ENCODE results near the gene MLLT3. TPM values are rescaled to one million over a fixed set of nuclear protein-coding genes. Genes with fewer than 3 reads are reported as not detected.

The MLLT3 gene
- total and polyA plus RNA-seq, 2 donors (not counting 3 experiments of a cell fraction or from before 2014, with no cell fraction given), result 6.1 to 10.0 TPM

- H3K4me3 ChIP-seq (replicated peaks in 1 of 3; ENCODE audit: insufficient read depth in 1 of 3, low read depth in 1 of 3, low read length in 3 of 3), result no peak overlapping the region
- no peaks in the 10 kb centered on the region for H3K27me3 ChIP-seq (ENCODE audit: control insufficient read depth in 2 of 2, insufficient read depth in 2 of 2, low read length in 2 of 2)
- ChIA-PET POLR2A (no interaction called here), CTCF (no interaction called here)
- no peaks in the 10 kb centered on the region for H3K9me3 ChIP-seq (replicated peaks; ENCODE audit: control insufficient read depth, insufficient read depth, low read length)
- no peak for DNase-seq (ENCODE audit: low read depth, low spot score)
- dilution Hi-C loops (cut with MboI; ENCODE audit: extremely low pct_ligation_motif_present, low sequenced_read_pairs), result no loop called here
- no peaks in the 10 kb centered on the region for H3K36me3 ChIP-seq (ENCODE audit: control insufficient read depth in 2 of 2, extremely low read depth in 1 of 2, insufficient read depth in 2 of 2, low read length in 2 of 2)
- no peaks in the 10 kb centered on the region for H3K79me2 ChIP-seq (ENCODE audit: control insufficient read depth, insufficient read depth, low read length)
- peaks cover 2% of the 10 kb centered on the region for H4K20me1 ChIP-seq (replicated peaks; ENCODE audit: control insufficient read depth, extremely low read depth, insufficient read depth, low read length)
- H2AFZ ChIP-seq (ENCODE audit: low read depth, low read length), result no peak overlapping the region
- H3K4me2 ChIP-seq (ENCODE audit: insufficient read depth, low read length), result no peak overlapping the region
- H3K9me1 ChIP-seq (replicated peaks; ENCODE audit: control insufficient read depth, extremely low read depth, insufficient read depth, low read length), result no peaks in the 10 kb centered on the region
- intact Hi-C loops (cut with micrococcal nuclease), result no loop called here
- BruUV-seq (replicated peaks), result no TSS peak
- no peak for FAIRE-seq
- no peaks in the 10 kb centered on the region for H3K4me1 ChIP-seq (ENCODE audit: control insufficient read depth, extremely low read depth, insufficient read depth, low read length)
- no peak overlapping the region for H3K27ac ChIP-seq (ENCODE audit: insufficient read depth, low read depth, low read length)
- TF ChIP-seq MYC (IDR thresholded peaks at IDR 0.05; ENCODE audit: low read depth, low read length), result no peak
- no peak for TF ChIP-seq POLR2AphosphoS5 (IDR thresholded peaks at IDR 0.05; ENCODE audit: insufficient read depth, low read depth, low read length)
- TF ChIP-seq FOS (IDR thresholded peaks at IDR 0.05; ENCODE audit: borderline replicate concordance, insufficient read depth, low read length), result no peak
- TF ChIP-seq GATA2 (IDR thresholded peaks at IDR 0.05; ENCODE audit: insufficient read depth, insufficient read length, low read depth, low read length), result no peak
- TF ChIP-seq JUN (IDR thresholded peaks at IDR 0.05; ENCODE audit: borderline replicate concordance, insufficient read depth, insufficient read length, low read depth), result no peak
- no peak for TF ChIP-seq CTCF (IDR thresholded peaks at IDR 0.05; ENCODE audit: extremely low read depth in 1 of 2, insufficient read depth in 1 of 2, low read depth in 1 of 2, low read length in 2 of 2)
- TF ChIP-seq EZH2 (IDR thresholded peaks at IDR 0.05; ENCODE audit: borderline replicate concordance, low read depth, low read length, severe bottlenecking), result no peak
- no peak for TF ChIP-seq MAX (IDR thresholded peaks at IDR 0.05; ENCODE audit: insufficient read depth, insufficient read length)
- no peak for TF ChIP-seq POLR2A (IDR thresholded peaks at IDR 0.05; ENCODE audit: low read depth, low read length)
- no peak overlapping the region for H3K9ac ChIP-seq (replicated peaks; ENCODE audit: extremely low read depth, insufficient read depth, low read length)
These were observed 203.8 kb downstream of the MLLT3 start for GRCh38 chr9:20418485-20418884.

All from endothelial cell of umbilical vein (primary cell).